Neutrophil (primary cell): Measurements from ENCODE around the gene NXF2.

Source experiments
- H3K27ac ChIP-seq: fragments of 200-600 bp; sonication (generic); 2 replicates; pipeline ENCODE4 v1.5.1; 2016; ENCODE audit warnings: mild to moderate bottlenecking, moderate library complexity
- H3K27me3 ChIP-seq: fragments of 200-600 bp; sonication (generic); 2 replicates; pipeline ENCODE4 v1.6.0; 2016; ENCODE audit warnings: mild to moderate bottlenecking
- H3K36me3 ChIP-seq: fragments of 200-600 bp; sonication (generic); 2 replicates; pipeline ENCODE4 v1.5.1; 2017
- H3K4me1 ChIP-seq, 2 experiments: fragments of 200-600 bp in 1 of 2; sonication (generic) in 1 of 2; 1 replicate in 1 of 2; 2 replicates in 1 of 2; pipeline versions ENCODE4 v1.5.1 to v1.6.1; 2013 to 2016; ENCODE audit warnings: low read depth in 1 of 2, low read length in 1 of 2, mild to moderate bottlenecking in 1 of 2, moderate library complexity in 1 of 2; ENCODE audit not compliant: control insufficient read depth in 1 of 2, insufficient read depth in 1 of 2
- H3K4me3 ChIP-seq, 2 experiments: fragments of 200-600 bp in 1 of 2; sonication (generic) in 1 of 2; 1 replicate in 1 of 2; 2 replicates in 1 of 2; pipeline ENCODE4 v1.5.1; 2013 to 2016; ENCODE audit warnings: low read depth in 1 of 2, low read length in 1 of 2, mild to moderate bottlenecking in 1 of 2, moderate library complexity in 1 of 2
- H3K9me3 ChIP-seq: fragments of 200-600 bp; sonication (generic); 2 replicates; pipeline ENCODE4 v1.5.1; 2016
- CTCF ChIP-seq: fragments of 200-600 bp; sonication (generic); IDR thresholded peaks from 2 replicates; pipeline ENCODE4 v1.5.1; 2016; ENCODE audit warnings: antibody characterized with exemption

The NXF2 gene

GRCh38 chrX:102341867-102342266 lies 94.9 kb downstream of the NXF2 start:
- H3K36me3 ChIP-seq = no peaks in the 10 kb centered on the region
- H3K4me1 ChIP-seq = no peaks in the 10 kb centered on the region
- TF ChIP-seq CTCF = no peak
- no peak overlapping the region for H3K27ac ChIP-seq
- no peaks in the 10 kb centered on the region for H3K9me3 ChIP-seq
- no peak overlapping the region for H3K4me3 ChIP-seq
- no peaks in the 10 kb centered on the region for H3K27me3 ChIP-seq

GRCh38 chrX:102345916-102346315 lies 98.9 kb downstream of the NXF2 start:
- no peaks in the 10 kb centered on the region for H3K27me3 ChIP-seq
- H3K4me3 ChIP-seq = no peak overlapping the region
- peak; percentile 74 for TF ChIP-seq CTCF
- H3K36me3 ChIP-seq = no peaks in the 10 kb centered on the region
- H3K27ac ChIP-seq = no peak overlapping the region
- no peaks in the 10 kb centered on the region for H3K4me1 ChIP-seq
- no peaks in the 10 kb centered on the region for H3K9me3 ChIP-seq
